Naive thymus-derived CD8-positive, alpha-beta T cell (primary cell): ENCODE data around the gene GPR15LG. TPM values are rescaled to one million over a fixed set of nuclear protein-coding genes. Genes with fewer than 3 reads are reported as not detected.

ENCODE experiments used
- ATAC-seq, 2 donors: fragments of 150-1000 bp; cut with Tn5 transposase in 1 of 2; sonication (Bioruptor Pico), chemical (Tn5 transposase) in 1 of 2; 1 replicate in 1 of 2; 2 replicates in 1 of 2; pipeline ENCODE4 v1.10.0; 2021; ENCODE audit warnings: mild to moderate bottlenecking in 2 of 2, moderate library complexity in 2 of 2
- POLR2A ChIA-PET: fragments of 350-600 bp; sonication (Branson Sonifier 250); formaldehyde crosslinking; loops from one replicate; lab custom pipeline; 2021; ENCODE audit warnings: antibody characterized with exemption; lab: Charles Lee
- DNase-seq, 10 donors: peaks; one replicate each; pipeline versions ENCODE4 v3.0.0 to v3.0.0-alpha.2; 2020 to 2022
- H3K27ac Mint-ChIP-seq, 10 donors: one replicate each; pipeline ENCODE4 v1.8.0; 2020 to 2022; ENCODE audit warnings: mild to moderate bottlenecking in 10 of 10, mixed read lengths in 10 of 10, moderate library complexity in 4 of 10, inconsistent platforms in 1 of 10
- H3K27me3 Mint-ChIP-seq, 5 donors: one replicate each; pipeline ENCODE4 v1.8.0; 2021 to 2022; ENCODE audit warnings: mixed read lengths in 5 of 5
- H3K36me3 Mint-ChIP-seq, 3 donors: one replicate each; pipeline ENCODE4 v1.8.0; 2020 to 2022; ENCODE audit warnings: mixed read lengths in 3 of 3, mild to moderate bottlenecking in 2 of 3, inconsistent platforms in 1 of 3
- H3K4me1 Mint-ChIP-seq, 4 donors: one replicate each; pipeline ENCODE4 v1.8.0; 2021 to 2022; ENCODE audit warnings: mixed read lengths in 4 of 4
- H3K4me3 Mint-ChIP-seq, 10 donors: one replicate each; pipeline ENCODE4 v1.8.0; 2020 to 2022; ENCODE audit warnings: mild to moderate bottlenecking in 10 of 10, mixed read lengths in 10 of 10, moderate library complexity in 6 of 10, inconsistent platforms in 1 of 10
- H3K9me3 Mint-ChIP-seq, 9 donors: one replicate each; pipeline ENCODE4 v1.8.0; 2020 to 2022; ENCODE audit warnings: mixed read lengths in 9 of 9, mild to moderate bottlenecking in 3 of 9, inconsistent platforms in 1 of 9, moderate library complexity in 1 of 9
- polyA plus RNA-seq, 3 donors: library from polyadenylated mRNA; unstranded; fragments of 300-500 nt; fragmentation: Illumina TruSeq; gene quantifications; one replicate each; pipeline ENCODE4 v1.2.3, GENCODE V29; 2021
- total RNA-seq, 8 experiments: library from RNA in 2 of 8; stranded (reverse) in 2 of 8; gene quantifications; one replicate each; pipeline ENCODE4 v1.2.3 and lab custom pipeline; 2021 to 2026

The GPR15LG gene
- total and polyA plus RNA-seq, 5 experiments from 2014 or later, result not detected

GRCh38 chr10:84212014-84212413 is 38.4 kb downstream of the GPR15LG start:
- H3K4me3 Mint-ChIP-seq, result no peak overlapping the region
- H3K27ac Mint-ChIP-seq, result no peak overlapping the region
- DNase-seq, result no peak
- ATAC-seq, result no peak
- no peaks in the 10 kb centered on the region for H3K9me3 Mint-ChIP-seq
- POLR2A ChIA-PET, result no interaction called here
- H3K27me3 Mint-ChIP-seq, result peaks cover 0 to 12% (median 1%) of the 10 kb centered on the region in 5 donors
- peaks cover 0 to 4% (median under 1%) of the 10 kb centered on the region in 4 donors for H3K4me1 Mint-ChIP-seq
- H3K36me3 Mint-ChIP-seq, result no peaks in the 10 kb centered on the region

GRCh38 chr10:84213076-84213475 is 39.5 kb downstream of the GPR15LG start:
- ATAC-seq (no peak), DNase-seq (no peak)
- Mint-ChIP-seq H3K36me3 (no peaks in the 10 kb centered on the region), H3K4me1 (peaks cover 0 to 4% (median under 1%) of the 10 kb centered on the region in 4 donors), H3K27ac (no peak overlapping the region), H3K4me3 (no peak overlapping the region), H3K27me3 (peaks cover 0 to 10% (median 1%) of the 10 kb centered on the region in 5 donors), H3K9me3 (no peaks in the 10 kb centered on the region)
- POLR2A ChIA-PET, result no interaction called here

- Mint-ChIP-seq H3K27ac (peak overlapping the region in 1 of 10 donors; percentile 71), H3K27me3 (peaks cover 0 to 10% (median 0%) of the 10 kb centered on the region in 5 donors), H3K4me1 (peaks cover 0 to 4% (median under 1%) of the 10 kb centered on the region in 4 donors), H3K4me3 (peak overlapping the region in 6 of 10 donors; percentile 1 to 71 (median 38)), H3K36me3 (no peaks in the 10 kb centered on the region), H3K9me3 (peaks cover 0 to 3% (median 0%) of the 10 kb centered on the region in 9 donors)
- DNase-seq, result no peak
- POLR2A ChIA-PET, result interaction anchor here (1.2 kb wide), 1 partner anchor 66 kb away, joined by 4 read pairs; no protein-coding TSS in a partner anchor
- ATAC-seq, result no peak
Measured at GRCh38 chr10:84214046-84214572, 40.5 kb downstream of the GPR15LG start.

GRCh38 chr10:84214612-84215235 is 41.1 kb downstream of the GPR15LG start:
- POLR2A ChIA-PET, result interaction anchor here (1.2 kb wide), 1 partner anchor 67 kb away, joined by 4 read pairs; no protein-coding TSS in a partner anchor
- H3K36me3 Mint-ChIP-seq, result peaks cover 0 to 6% (median 0%) of the 10 kb centered on the region in 3 donors

GRCh38 chr10:84216834-84217233 is 43.2 kb downstream of the GPR15LG start:
- H3K36me3 Mint-ChIP-seq, result peaks cover 0 to 7% (median 0%) of the 10 kb centered on the region in 3 donors
- no peak overlapping the region for H3K27ac Mint-ChIP-seq
- POLR2A ChIA-PET, result no interaction called here
- no peak overlapping the region for H3K4me3 Mint-ChIP-seq
- DNase-seq (no peak), ATAC-seq (no peak)
- peaks cover 0 to 11% (median 2%) of the 10 kb centered on the region in 9 donors for H3K9me3 Mint-ChIP-seq
- H3K4me1 Mint-ChIP-seq, result peaks cover 0 to 2% (median under 1%) of the 10 kb centered on the region in 4 donors
- peaks cover 3 to 15% (median 5%) of the 10 kb centered on the region in 5 donors for H3K27me3 Mint-ChIP-seq

More at GRCh38 chr10:84214612-84215235, 41.1 kb downstream of the GPR15LG start:
- DNase-seq, result peak in 4 of 10 donors; percentile 20 to 35 (median 26)
- Mint-ChIP-seq H3K9me3 (peaks cover 0 to 9% (median 2%) of the 10 kb centered on the region in 9 donors), H3K27me3 (peaks cover 0 to 10% (median 0%) of the 10 kb centered on the region in 5 donors), H3K4me3 (peak overlapping the region in 4 of 10 donors; percentile 20 to 71 (median 50)), H3K4me1 (peaks cover 0 to 4% (median under 1%) of the 10 kb centered on the region in 4 donors), H3K27ac (peak overlapping the region in 2 of 10 donors; percentile 35 to 71)
- peak; percentile 49 to 73 for ATAC-seq

GRCh38 chr10:84217746-84218145 is 44.1 kb downstream of the GPR15LG start:
- no peak overlapping the region for H3K27ac Mint-ChIP-seq
- POLR2A ChIA-PET, result no interaction called here
- peaks cover 0 to 11% (median 2%) of the 10 kb centered on the region in 9 donors for H3K9me3 Mint-ChIP-seq
- no peak overlapping the region for H3K4me3 Mint-ChIP-seq
- no peak for DNase-seq
- peaks cover 3 to 21% (median 13%) of the 10 kb centered on the region in 5 donors for H3K27me3 Mint-ChIP-seq
- peaks cover 0 to 7% (median 0%) of the 10 kb centered on the region in 3 donors for H3K36me3 Mint-ChIP-seq
- peaks cover 0 to 2% (median under 1%) of the 10 kb centered on the region in 4 donors for H3K4me1 Mint-ChIP-seq
- ATAC-seq, result no peak

GRCh38 chr10:84221916-84222315 is 48.3 kb downstream of the GPR15LG start:
- POLR2A ChIA-PET, result no interaction called here
- Mint-ChIP-seq H3K27me3 (peaks cover 11 to 40% (median 23%) of the 10 kb centered on the region in 5 donors), H3K27ac (peak overlapping the region in 1 of 10 donors; percentile 22), H3K9me3 (peaks cover 0 to 11% (median 2%) of the 10 kb centered on the region in 9 donors), H3K4me1 (no peaks in the 10 kb centered on the region), H3K36me3 (peaks cover 0 to 7% (median 0%) of the 10 kb centered on the region in 3 donors), H3K4me3 (no peak overlapping the region)
- no peak for ATAC-seq
- no peak for DNase-seq

GRCh38 chr10:84224411-84225028 is 50.9 kb downstream of the GPR15LG start:
- no peaks in the 10 kb centered on the region for H3K4me1 Mint-ChIP-seq
- ATAC-seq, result no peak
- no peak overlapping the region for H3K4me3 Mint-ChIP-seq
- peaks cover 0 to 3% (median 0%) of the 10 kb centered on the region in 3 donors for H3K36me3 Mint-ChIP-seq
- H3K27ac Mint-ChIP-seq, result no peak overlapping the region
- DNase-seq, result no peak
- POLR2A ChIA-PET, result no interaction called here
- peaks cover 13 to 66% (median 34%) of the 10 kb centered on the region in 5 donors for H3K27me3 Mint-ChIP-seq
- H3K9me3 Mint-ChIP-seq, result peaks cover 0 to 4% (median 0%) of the 10 kb centered on the region in 9 donors

- Mint-ChIP-seq H3K4me3 (no peak within 1 kb of the TSS), H3K4me1 (no peaks in the 10 kb centered on the region), H3K27me3 (peaks cover 12 to 76% (median 33%) of the 10 kb centered on the region in 5 donors), H3K36me3 (no peaks in the 10 kb centered on the region), H3K9me3 (no peaks in the 10 kb centered on the region), H3K27ac (no peak within 1 kb of the TSS)
- DNase-seq, result no peak
- POLR2A ChIA-PET, result no interaction called here
- ATAC-seq, result no peak
Measured at GRCh38 chr10:84225427-84226173, 52.0 kb downstream of the GPR15LG start, which contains the start of gene LRIT2. Gene LRIT2, minus strand, starts transcription at chr10:84225544. Its CDS starts 24 bp downstream, at chr10:84225520.

GRCh38 chr10:84226616-84227015 is 53.0 kb downstream of the GPR15LG start:
- POLR2A ChIA-PET, result no interaction called here
- Mint-ChIP-seq H3K9me3 (no peaks in the 10 kb centered on the region), H3K27me3 (peaks cover 11 to 85% (median 30%) of the 10 kb centered on the region in 5 donors), H3K27ac (no peak overlapping the region), H3K36me3 (no peaks in the 10 kb centered on the region), H3K4me1 (no peaks in the 10 kb centered on the region), H3K4me3 (no peak overlapping the region)
- DNase-seq, result no peak
- ATAC-seq, result no peak

- H3K27me3 Mint-ChIP-seq, result peaks cover 11 to 85% (median 24%) of the 10 kb centered on the region in 5 donors
- H3K4me1 Mint-ChIP-seq, result no peaks in the 10 kb centered on the region
- POLR2A ChIA-PET, result no interaction called here
- H3K36me3 Mint-ChIP-seq, result no peaks in the 10 kb centered on the region
- no peak overlapping the region for H3K4me3 Mint-ChIP-seq
- H3K9me3 Mint-ChIP-seq, result no peaks in the 10 kb centered on the region
- H3K27ac Mint-ChIP-seq, result no peak overlapping the region
- ATAC-seq (no peak), DNase-seq (no peak)
Measured at GRCh38 chr10:84227810-84228209, 54.2 kb downstream of the GPR15LG start.

- Mint-ChIP-seq H3K4me3 (no peak overlapping the region), H3K36me3 (no peaks in the 10 kb centered on the region), H3K9me3 (no peaks in the 10 kb centered on the region), H3K4me1 (no peaks in the 10 kb centered on the region), H3K27ac (no peak overlapping the region), H3K27me3 (peaks cover 7 to 70% (median 22%) of the 10 kb centered on the region in 5 donors)
- DNase-seq (no peak), ATAC-seq (no peak)
- POLR2A ChIA-PET, result no interaction called here
Measured at GRCh38 chr10:84230359-84230758, 56.8 kb downstream of the GPR15LG start.
